Measurements from ENCODE around the gene LY6G5C. TPM values are rescaled to one million over a fixed set of nuclear protein-coding genes. Genes with fewer than 3 reads are reported as not detected.

Gene LY6G5C
- total and polyA plus RNA-seq, 9 of the 15 experiments (the other 6 are each of a cell fraction or from before 2014, with no cell fraction given), result 0.10 to 0.67 (median 0.46) TPM; not detected in 4

DNA sequence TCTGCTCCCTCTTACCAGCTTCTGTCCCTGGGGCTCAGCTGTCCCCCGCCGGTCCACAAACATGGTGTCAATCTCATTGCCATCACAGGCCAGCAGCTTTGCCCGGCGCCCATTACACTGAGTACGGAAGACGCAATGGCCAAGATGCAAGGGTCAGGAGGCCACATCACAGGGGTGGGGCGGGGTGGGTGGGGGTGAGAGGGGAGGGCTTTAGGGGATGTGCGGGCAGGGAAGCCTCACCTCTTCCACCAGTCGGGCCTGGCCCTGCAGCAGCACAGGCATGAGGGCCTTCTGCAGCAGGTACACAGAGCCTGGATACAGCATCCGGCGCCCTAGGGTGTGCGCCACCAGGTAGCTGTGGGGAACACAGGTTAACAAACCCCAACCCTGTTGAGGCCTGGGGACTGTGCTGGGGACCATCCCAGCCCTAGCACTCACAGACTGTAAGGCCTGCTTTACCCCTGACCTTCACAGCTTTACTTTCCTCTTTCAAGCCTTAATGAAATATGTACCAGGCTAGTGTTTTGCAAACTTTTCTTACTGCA, 10.8 kb upstream of the LY6G5C start:
- Histone ChIP-seq H3K4me2 (ENCODE audit: insufficient read depth, low read length) (peak overlapping the region; percentile 82), H3K27ac (ENCODE audit: extremely low read depth, low read depth, low read length) (peak overlapping the region; percentile 88; the same call in 2 of the 3 replicates), H4K20me1 (replicated peaks; ENCODE audit: control insufficient read depth, insufficient read depth, low read length) (no peaks in the 10 kb centered on the region), H3K9ac (ENCODE audit: insufficient read depth in 1 of 2, low read depth in 2 of 2, low read length in 2 of 2) (peak overlapping the region; percentile 68 to 75; a peak in 3 of 4 replicates), H3K79me2 (ENCODE audit: control insufficient read depth, insufficient read depth, low read length) (no peaks in the 10 kb centered on the region), H3K36me3 (ENCODE audit: control insufficient read depth, insufficient read depth, low read length) (peaks cover 90% of the 10 kb centered on the region), H3K9me1 (ENCODE audit: control insufficient read depth, insufficient read depth, low read length) (no peaks in the 10 kb centered on the region), H3K27me3 (ENCODE audit: control insufficient read depth in 2 of 2, insufficient read depth in 2 of 2, low read length in 2 of 2) (no peaks in the 10 kb centered on the region), H3K9me3 (replicated peaks; ENCODE audit: control insufficient read depth, insufficient read depth, low read depth, low read length) (no peaks in the 10 kb centered on the region), H3K4me1 (replicated peaks in 1 of 2; ENCODE audit: control insufficient read depth in 2 of 2, insufficient read depth in 2 of 2, low read length in 2 of 2) (peaks cover 57 to 59% of the 10 kb centered on the region in 2 experiments), H3K4me3 (no peak overlapping the region), H2AFZ (ENCODE audit: low read depth, low read length) (no peak overlapping the region)
- in situ Hi-C loops (cut with MboI) (no loop called here), intact Hi-C loops (cut with micrococcal nuclease) (loop anchor here (2.0 kb wide), 2 partner anchors 43 to 139 kb away; no protein-coding TSS in a partner anchor)
- CTCF ChIA-PET (ENCODE audit: low intra/inter-chr PET ratio), result no interaction called here
- peak in 3 of 4 experiments; percentile 56 to 83 (median 76) for DNase-seq (ENCODE audit: extremely low read depth in 1 of 4, low spot score in 3 of 4)
- POLR2A ChIA-PET, result interaction anchor here (0.8 to 7.1 kb wide), 26 partner anchors 7 to 144 kb away, joined by 3 to 158 read pairs (median 9); partner anchors contain the start of genes ABHD16A, APOM, CLIC1 and GPANK1
- WGBS (ENCODE audit: insufficient coverage, low coverage, missing lambda C conversion rate), result 74% methylated on average over 11 of the region's 12 CpGs
- BruUV-seq (replicated peaks), result no TSS peak
- ATAC-seq, result peak; percentile 13
- no peak for FAIRE-seq
- TF ChIP-seq RBFOX2 (IDR thresholded peaks at IDR 0.05; ENCODE audit: low read depth, low read length), result peak; percentile 28
- TF ChIP-seq RB1 (IDR thresholded peaks at IDR 0.05; ENCODE audit: low read depth), result 0 out of 2 replicates have a peak, but pooled peaks have one; percentile 30
- TF ChIP-seq WHSC1 (IDR thresholded peaks at IDR 0.05; ENCODE audit: low read length), result peak; percentile 74
- TF ChIP-seq, protein P1, sequence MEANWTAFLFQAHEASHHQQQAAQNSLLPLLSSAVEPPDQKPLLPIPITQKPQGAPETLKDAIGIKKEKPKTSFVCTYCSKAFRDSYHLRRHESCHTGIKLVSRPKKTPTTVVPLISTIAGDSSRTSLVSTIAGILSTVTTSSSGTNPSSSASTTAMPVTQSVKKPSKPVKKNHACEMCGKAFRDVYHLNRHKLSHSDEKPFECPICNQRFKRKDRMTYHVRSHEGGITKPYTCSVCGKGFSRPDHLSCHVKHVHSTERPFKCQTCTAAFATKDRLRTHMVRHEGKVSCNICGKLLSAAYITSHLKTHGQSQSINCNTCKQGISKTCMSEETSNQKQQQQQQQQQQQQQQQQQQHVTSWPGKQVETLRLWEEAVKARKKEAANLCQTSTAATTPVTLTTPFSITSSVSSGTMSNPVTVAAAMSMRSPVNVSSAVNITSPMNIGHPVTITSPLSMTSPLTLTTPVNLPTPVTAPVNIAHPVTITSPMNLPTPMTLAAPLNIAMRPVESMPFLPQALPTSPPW (CRISPR knock-in tag; IDR thresholded peaks at IDR 0.05), result peak; percentile 30; the same call in 1 of the 2 replicates
- TF ChIP-seq GTF2A2 (tag; IDR thresholded peaks at IDR 0.05), result 0 out of 2 replicates have a peak, but pooled peaks have one; percentile 27
- TF ChIP-seq, protein P2, sequence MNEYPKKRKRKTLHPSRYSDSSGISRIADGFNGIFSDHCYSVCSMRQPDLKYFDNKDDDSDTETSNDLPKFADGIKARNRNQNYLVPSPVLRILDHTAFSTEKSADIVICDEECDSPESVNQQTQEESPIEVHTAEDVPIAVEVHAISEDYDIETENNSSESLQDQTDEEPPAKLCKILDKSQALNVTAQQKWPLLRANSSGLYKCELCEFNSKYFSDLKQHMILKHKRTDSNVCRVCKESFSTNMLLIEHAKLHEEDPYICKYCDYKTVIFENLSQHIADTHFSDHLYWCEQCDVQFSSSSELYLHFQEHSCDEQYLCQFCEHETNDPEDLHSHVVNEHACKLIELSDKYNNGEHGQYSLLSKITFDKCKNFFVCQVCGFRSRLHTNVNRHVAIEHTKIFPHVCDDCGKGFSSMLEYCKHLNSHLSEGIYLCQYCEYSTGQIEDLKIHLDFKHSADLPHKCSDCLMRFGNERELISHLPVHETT (CRISPR knock-in tag; conservative IDR thresholded peaks at IDR 0.05 in 1 of 2, IDR thresholded peaks at IDR 0.05 in 1 of 2), result no peak
- TF ChIP-seq POLR2G (IDR thresholded peaks at IDR 0.05; ENCODE audit: low read depth, low read length), result peak; percentile 42; the same call in 1 of the 2 replicates
- TF ChIP-seq, protein P3, sequence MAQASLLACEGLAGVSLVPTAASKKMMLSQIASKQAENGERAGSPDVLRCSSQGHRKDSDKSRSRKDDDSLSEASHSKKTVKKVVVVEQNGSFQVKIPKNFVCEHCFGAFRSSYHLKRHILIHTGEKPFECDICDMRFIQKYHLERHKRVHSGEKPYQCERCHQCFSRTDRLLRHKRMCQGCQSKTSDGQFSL (CRISPR knock-in tag; IDR thresholded peaks at IDR 0.05), result no peak
- TF ChIP-seq, protein P3 (tag; IDR thresholded peaks at IDR 0.05), result 0 out of 4 replicates have a peak, but pooled peaks of 1 of the 2 experiments have one; percentile 9
- TF ChIP-seq ZNF780A (CRISPR knock-in tag; IDR thresholded peaks at IDR 0.05), result no peak
- TF ChIP-seq, protein P4, sequence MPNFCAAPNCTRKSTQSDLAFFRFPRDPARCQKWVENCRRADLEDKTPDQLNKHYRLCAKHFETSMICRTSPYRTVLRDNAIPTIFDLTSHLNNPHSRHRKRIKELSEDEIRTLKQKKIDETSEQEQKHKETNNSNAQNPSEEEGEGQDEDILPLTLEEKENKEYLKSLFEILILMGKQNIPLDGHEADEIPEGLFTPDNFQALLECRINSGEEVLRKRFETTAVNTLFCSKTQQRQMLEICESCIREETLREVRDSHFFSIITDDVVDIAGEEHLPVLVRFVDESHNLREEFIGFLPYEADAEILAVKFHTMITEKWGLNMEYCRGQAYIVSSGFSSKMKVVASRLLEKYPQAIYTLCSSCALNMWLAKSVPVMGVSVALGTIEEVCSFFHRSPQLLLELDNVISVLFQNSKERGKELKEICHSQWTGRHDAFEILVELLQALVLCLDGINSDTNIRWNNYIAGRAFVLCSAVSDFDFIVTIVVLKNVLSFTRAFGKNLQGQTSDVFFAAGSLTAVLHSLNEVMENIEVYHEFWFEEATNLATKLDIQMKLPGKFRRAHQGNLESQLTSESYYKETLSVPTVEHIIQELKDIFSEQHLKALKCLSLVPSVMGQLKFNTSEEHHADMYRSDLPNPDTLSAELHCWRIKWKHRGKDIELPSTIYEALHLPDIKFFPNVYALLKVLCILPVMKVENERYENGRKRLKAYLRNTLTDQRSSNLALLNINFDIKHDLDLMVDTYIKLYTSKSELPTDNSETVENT (CRISPR knock-in tag; IDR thresholded peaks at IDR 0.05), result peak; percentile 69; the same call in 1 of the 2 replicates
